ENCODE results near the gene FCER2.

The FCER2 gene

DNA sequence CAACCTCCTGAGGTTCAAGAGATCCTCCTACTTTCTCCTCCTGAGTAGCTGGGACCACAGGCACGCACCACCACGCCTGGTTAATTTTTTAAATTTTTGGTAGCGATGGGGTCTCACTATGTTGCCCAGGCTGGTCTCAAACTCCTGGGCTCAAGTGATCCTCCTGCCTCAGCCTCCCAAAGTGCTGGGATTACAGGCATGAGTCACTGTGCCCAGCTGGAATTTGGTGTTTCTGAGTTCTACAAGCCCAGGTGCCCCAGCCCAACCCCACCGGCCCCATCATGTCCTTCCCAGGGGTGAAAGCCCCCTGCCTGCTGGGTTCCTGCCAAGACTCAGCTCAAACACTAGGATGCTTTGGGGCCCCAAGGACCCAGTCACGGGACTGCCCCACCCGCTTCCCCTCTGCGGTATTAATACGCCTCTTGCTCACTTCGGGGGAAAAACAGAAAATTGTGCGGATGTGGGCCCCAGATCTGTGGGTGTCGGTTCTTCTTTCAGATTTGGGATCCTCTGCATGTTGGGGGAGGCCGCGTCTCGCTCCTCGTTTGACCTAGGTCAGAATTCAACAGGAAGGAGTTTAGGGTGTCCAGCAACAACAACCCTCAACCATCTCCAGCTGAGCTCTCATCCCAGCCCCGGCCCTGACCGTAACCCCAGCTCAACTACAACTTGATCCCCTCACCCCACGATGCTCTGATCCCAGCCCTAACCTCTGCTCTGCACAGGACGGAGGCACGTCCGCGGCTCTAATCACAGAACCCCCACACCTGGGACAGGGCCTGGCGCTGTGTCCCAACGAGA, 3.7 kb upstream of the FCER2 start:
- Histone ChIP-seq H3K4me3 (ENCODE audit: low read depth in 1 of 2, low read length in 2 of 2) (no peak overlapping the region), H3K4me2 (ENCODE audit: insufficient read depth, low read length) (no peak overlapping the region), H2AFZ (ENCODE audit: low read depth, low read length) (no peak overlapping the region), H3K9ac (ENCODE audit: low read depth, low read length) (no peak overlapping the region), H3K79me2 (ENCODE audit: insufficient read depth, low read length) (no peaks in the 10 kb centered on the region), H3K27me3 (ENCODE audit: insufficient read depth, low read length, poor library complexity) (no peaks in the 10 kb centered on the region), H3K4me1 (ENCODE audit: insufficient read depth, low read length) (no peaks in the 10 kb centered on the region), H3K9me3 (ENCODE audit: insufficient read depth, low read length, severe bottlenecking) (no peaks in the 10 kb centered on the region), H4K20me1 (ENCODE audit: insufficient read depth, low read length) (no peaks in the 10 kb centered on the region), H3K36me3 (ENCODE audit: insufficient read depth, low read length) (no peaks in the 10 kb centered on the region), H3K27ac (ENCODE audit: low read length) (no peak overlapping the region)
- ATAC-seq (ENCODE audit: insufficient read depth, low read depth) (no peak), DNase-seq (no peak)
- TF ChIP-seq CTCF (IDR thresholded peaks at IDR 0.05; ENCODE audit: borderline replicate concordance, extremely low read depth, low read length, poor library complexity, severe bottlenecking) = no peak

GRCh38 chr19:7704280-7705060, 2.5 kb upstream of the FCER2 start:
- Histone ChIP-seq H3K4me3 (ENCODE audit: low read depth in 1 of 2, low read length in 2 of 2) (no peak overlapping the region), H3K9me3 (ENCODE audit: insufficient read depth, low read length, severe bottlenecking) (no peaks in the 10 kb centered on the region), H3K27me3 (ENCODE audit: insufficient read depth, low read length, poor library complexity) (no peaks in the 10 kb centered on the region), H3K4me2 (ENCODE audit: insufficient read depth, low read length) (no peak overlapping the region), H3K4me1 (ENCODE audit: insufficient read depth, low read length) (no peaks in the 10 kb centered on the region), H3K27ac (ENCODE audit: low read length) (no peak overlapping the region), H2AFZ (ENCODE audit: low read depth, low read length) (no peak overlapping the region), H3K79me2 (ENCODE audit: insufficient read depth, low read length) (no peaks in the 10 kb centered on the region), H3K36me3 (ENCODE audit: insufficient read depth, low read length) (no peaks in the 10 kb centered on the region), H4K20me1 (ENCODE audit: insufficient read depth, low read length) (no peaks in the 10 kb centered on the region), H3K9ac (ENCODE audit: low read depth, low read length) (no peak overlapping the region)
- no peak for TF ChIP-seq EZH2 (IDR thresholded peaks at IDR 0.05; ENCODE audit: borderline replicate concordance, low read depth, low read length, severe bottlenecking)
- no peak for TF ChIP-seq CTCF (IDR thresholded peaks at IDR 0.05; ENCODE audit: borderline replicate concordance, extremely low read depth, low read length, poor library complexity, severe bottlenecking)
- ATAC-seq (ENCODE audit: insufficient read depth, low read depth) (no peak), DNase-seq (no peak)

DNA sequence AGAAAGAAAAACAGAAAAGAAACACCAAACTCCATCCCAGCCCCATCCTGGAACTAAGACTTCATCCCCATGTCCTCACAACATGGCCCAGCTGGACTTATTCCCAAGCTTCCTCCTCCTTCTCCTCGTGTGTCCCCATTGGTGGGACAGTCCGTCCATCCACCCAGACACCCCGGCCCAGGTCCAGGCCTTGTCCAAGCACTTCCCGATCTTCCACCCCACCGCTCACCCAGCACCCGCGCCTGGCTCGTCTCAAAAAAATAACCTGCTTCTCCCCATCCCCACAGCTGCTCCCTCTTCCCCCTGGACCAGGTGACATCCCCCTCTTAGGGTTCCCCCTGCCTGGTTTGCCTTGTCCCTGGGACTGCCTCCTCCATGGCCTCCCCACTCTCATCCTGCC, 1.4 kb upstream of the FCER2 start:
- ATAC-seq (ENCODE audit: insufficient read depth, low read depth) (no peak), DNase-seq (no peak)
- H3K9me3 ChIP-seq (ENCODE audit: insufficient read depth, low read length, severe bottlenecking) = no peaks in the 10 kb centered on the region
- TF ChIP-seq CTCF (IDR thresholded peaks at IDR 0.05; ENCODE audit: borderline replicate concordance, extremely low read depth, low read length, poor library complexity, severe bottlenecking) (no peak), EZH2 (IDR thresholded peaks at IDR 0.05; ENCODE audit: borderline replicate concordance, low read depth, low read length, severe bottlenecking) (no peak)
- no peaks in the 10 kb centered on the region for H3K4me1 ChIP-seq (ENCODE audit: insufficient read depth, low read length)
- H3K79me2 ChIP-seq (ENCODE audit: insufficient read depth, low read length) = no peaks in the 10 kb centered on the region
- H3K36me3 ChIP-seq (ENCODE audit: insufficient read depth, low read length) = no peaks in the 10 kb centered on the region
- no peaks in the 10 kb centered on the region for H4K20me1 ChIP-seq (ENCODE audit: insufficient read depth, low read length)
- no peak overlapping the region for H3K4me2 ChIP-seq (ENCODE audit: insufficient read depth, low read length)
- no peak overlapping the region for H3K9ac ChIP-seq (ENCODE audit: low read depth, low read length)
- no peak overlapping the region for H3K27ac ChIP-seq (ENCODE audit: low read length)
- H3K4me3 ChIP-seq (ENCODE audit: low read depth in 1 of 2, low read length in 2 of 2) = no peak overlapping the region
- H2AFZ ChIP-seq (ENCODE audit: low read depth, low read length) = no peak overlapping the region
- no peaks in the 10 kb centered on the region for H3K27me3 ChIP-seq (ENCODE audit: insufficient read depth, low read length, poor library complexity)
